ENCODE results near the gene ZNF710.
"Not testable (repeated sequence)": the region's sequence is repeated elsewhere in the genome, so short reads cannot be mapped to it uniquely, and the experiment has no call there.

The ZNF710 gene

DNA sequence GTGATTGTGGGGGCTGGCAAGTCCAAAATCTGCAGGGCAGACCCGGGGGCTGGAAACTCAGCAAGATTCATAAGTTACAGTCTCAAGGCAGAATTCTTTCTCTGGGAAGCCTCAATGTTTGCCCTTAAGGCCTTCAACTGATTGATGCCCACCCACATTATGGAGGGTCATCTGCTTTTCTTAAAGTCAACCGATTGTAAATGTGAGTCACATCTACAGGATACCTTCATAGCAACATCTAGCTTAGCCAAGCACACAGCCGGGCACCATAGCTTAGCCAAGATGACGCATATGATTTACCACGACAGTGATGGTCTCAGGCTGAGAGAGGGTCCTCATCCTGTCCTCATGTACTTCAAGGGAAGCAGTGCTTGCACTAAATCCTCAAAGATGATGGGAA, 57.7 kb downstream of the ZNF710 start:
- no peak for DNase-seq
- TF ChIP-seq POLR2A (IDR thresholded peaks at IDR 0.05; ENCODE audit: low read length) (no peak), GATA1 (IDR thresholded peaks at IDR 0.05; ENCODE audit: low read depth, low read length) (no peak)

DNA sequence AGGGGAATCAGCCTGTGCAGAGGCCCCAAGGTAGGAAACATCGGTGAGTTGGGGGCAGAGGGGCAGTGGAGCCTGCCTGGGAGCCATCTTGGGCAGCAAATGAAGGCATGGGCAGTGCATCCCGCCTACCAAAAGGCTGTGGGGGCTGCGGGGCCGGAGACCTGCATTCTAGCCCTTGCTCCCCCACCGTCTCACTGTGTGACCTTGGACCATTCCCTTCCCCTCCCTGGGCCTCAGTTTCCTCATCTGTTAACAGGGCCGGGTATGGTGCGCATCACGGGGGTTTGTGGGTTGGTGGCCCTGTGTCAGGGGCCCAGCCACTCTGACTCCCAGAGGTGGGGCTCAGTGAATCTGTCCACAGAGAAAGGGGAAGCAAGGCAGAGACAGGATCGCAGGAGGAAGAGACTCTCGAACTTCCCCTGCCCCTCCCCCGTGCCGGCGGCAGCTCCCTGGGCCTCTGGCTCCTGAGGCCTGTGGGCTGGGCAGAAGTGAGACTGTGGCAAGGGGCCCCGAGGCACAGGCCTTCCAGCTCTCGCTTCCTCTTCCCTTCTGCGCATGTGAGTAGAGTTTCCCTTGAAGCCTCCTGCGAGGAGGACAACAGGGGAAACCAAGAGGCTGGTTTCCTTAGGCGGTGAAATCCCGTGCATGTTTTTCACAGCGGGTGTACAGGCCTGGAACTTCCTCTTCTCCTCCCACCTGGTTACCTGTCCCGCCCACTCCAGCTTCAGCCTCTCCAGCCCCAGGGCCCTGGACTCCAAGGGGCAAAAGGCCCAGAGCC, 58.3 kb downstream of the ZNF710 start:
- TF ChIP-seq GATA1 (IDR thresholded peaks at IDR 0.05; ENCODE audit: low read depth, low read length) (no peak), POLR2A (IDR thresholded peaks at IDR 0.05; ENCODE audit: low read length) (no peak)
- peak; percentile 23 to 25 for DNase-seq

DNA sequence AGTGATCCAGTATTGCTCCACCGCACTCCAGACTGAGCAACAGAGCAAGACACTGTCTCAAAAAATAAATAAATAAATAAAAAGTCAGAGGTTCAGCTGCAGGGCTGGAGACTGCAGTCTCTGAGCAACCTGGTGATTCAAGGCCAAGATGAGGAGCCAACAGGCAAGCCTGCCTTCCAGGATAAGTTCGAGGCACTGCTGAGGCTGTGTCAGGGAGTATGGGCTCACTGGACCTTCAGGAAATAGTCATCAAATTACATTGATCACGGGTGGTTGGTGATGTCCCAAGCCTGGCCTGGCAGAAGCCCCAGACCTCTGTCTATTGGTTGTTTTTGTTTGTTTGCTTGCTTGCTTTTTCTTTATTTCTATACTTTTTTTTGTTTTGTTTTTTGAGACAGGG, 59.7 kb downstream of the ZNF710 start:
- no peak for TF ChIP-seq POLR2A (IDR thresholded peaks at IDR 0.05; ENCODE audit: low read length)
- no peak for TF ChIP-seq GATA1 (IDR thresholded peaks at IDR 0.05; ENCODE audit: low read depth, low read length)

DNA sequence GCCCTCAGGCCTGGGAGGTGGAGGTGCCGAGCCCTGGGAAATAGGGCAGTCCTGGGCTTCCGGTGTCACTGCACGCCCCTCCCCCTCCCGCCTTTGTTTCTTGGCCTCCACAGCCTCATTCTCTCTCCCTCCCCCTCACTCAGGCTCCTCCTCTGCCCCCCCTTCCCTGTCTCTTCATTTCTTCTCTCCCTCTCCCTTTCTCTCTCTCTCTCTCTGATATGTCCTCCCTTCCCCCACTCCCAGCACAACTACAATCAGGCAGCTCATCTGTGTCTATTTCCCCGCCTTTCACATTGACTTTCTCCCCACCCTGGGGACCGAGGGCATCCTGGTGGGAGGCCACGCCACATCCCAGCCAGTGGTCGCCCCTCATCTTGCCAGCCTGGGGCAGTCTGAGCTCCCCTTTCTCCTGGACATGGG, 60.9 kb downstream of the ZNF710 start:
- TF ChIP-seq POLR2A (IDR thresholded peaks at IDR 0.05; ENCODE audit: low read length) (no peak), GATA1 (IDR thresholded peaks at IDR 0.05; ENCODE audit: low read depth, low read length) (no peak)
- DNase-seq: peak; percentile 44 to 76

More for the DNA sequence above, 59.7 kb downstream of the ZNF710 start:
- DNase-seq: no peak

DNA sequence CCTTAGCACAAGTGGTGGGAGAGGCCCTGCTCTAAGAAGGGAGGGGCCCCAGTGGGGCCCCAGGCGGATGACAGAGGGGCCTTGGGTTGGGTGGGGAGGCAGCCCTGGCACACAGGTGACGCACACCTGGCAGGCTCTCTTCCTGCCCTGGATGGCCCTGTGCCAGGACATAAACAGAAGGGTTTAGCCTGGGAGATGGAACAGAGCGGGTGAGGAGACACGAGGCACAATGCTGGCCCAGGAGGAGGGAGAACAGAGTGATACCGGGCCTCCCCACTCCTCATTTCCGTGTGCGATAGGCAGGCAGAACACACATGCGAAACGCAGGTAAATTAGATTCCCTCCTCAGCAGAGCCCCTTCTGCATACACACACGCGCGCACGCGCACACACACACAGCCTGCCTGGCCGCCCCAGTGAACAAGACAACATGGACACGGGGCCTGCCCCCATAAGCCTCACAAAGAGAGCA, 61.4 kb downstream of the ZNF710 start:
- TF ChIP-seq GATA1 (IDR thresholded peaks at IDR 0.05; ENCODE audit: low read depth, low read length) (no peak), POLR2A (IDR thresholded peaks at IDR 0.05; ENCODE audit: low read length) (no peak)

DNA sequence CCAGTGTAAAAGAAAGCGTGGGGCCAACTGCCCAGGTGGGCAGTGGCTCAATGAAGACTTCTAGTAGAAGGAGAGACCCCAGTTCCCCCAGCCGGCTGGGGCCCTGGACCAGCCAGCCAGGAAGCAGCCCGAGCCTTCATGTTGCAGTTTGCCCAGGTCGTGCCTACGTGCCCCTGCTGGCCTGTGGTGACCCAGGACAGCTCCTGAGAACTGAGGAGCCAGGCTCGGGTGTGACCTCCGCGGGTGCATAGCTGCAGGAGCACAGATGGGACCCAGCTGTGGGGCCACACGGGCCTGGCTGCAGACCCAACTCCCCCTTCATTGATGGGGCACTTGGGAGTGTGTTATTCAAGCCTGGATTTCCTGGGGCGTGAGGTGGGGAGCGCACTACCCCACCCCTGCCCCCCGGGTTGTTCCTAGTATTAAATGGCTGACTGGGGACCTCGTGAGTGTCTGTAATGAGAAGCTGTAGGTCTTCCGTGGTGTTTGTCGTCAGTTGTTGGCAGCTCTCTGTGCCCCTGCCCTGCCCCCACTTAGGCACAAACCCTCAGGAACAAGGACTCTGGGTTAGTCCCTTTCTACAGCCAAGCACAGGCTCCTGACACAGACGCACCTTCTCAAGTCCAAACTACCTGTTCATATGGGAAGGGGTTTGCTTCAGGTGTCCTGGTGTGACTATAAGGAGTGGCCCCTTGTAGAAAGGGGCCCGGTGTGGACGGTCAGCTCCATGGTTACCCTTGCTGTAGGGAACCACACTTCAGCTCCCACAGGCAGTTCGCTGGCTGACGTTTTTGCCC, 62.0 kb downstream of the ZNF710 start:
- DNase-seq: no peak
- TF ChIP-seq GATA1 (IDR thresholded peaks at IDR 0.05; ENCODE audit: low read depth, low read length): no peak
- no peak for TF ChIP-seq POLR2A (IDR thresholded peaks at IDR 0.05; ENCODE audit: low read length)

More for the DNA sequence above, 61.4 kb downstream of the ZNF710 start:
- DNase-seq: no peak

DNA sequence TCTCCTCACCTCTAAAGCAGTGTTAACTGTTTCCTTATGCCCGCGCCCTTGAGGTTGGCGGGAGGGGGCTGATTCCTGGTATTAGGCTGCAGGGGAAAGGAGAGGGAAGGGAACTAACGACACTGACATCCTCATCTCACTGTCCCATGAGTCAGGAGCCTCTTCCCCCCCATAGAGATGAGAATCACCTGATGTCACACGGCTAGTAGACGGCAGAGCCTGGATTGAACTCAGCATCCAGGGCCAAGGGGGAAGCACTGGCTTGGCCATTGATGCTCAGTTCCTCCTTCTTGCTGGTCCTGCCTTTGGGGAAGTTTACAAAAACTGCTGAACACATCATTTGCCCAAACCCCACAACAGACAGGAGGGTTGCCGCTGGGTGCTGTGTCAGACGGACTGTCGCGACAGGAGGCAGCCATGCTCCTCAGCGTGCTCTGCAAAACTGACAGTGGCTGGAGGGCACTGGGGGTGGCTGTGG, 62.7 kb downstream of the ZNF710 start:
- no peak for DNase-seq
- TF ChIP-seq GATA1 (IDR thresholded peaks at IDR 0.05; ENCODE audit: low read depth, low read length) (no peak), POLR2A (IDR thresholded peaks at IDR 0.05; ENCODE audit: low read length) (no peak)

DNA sequence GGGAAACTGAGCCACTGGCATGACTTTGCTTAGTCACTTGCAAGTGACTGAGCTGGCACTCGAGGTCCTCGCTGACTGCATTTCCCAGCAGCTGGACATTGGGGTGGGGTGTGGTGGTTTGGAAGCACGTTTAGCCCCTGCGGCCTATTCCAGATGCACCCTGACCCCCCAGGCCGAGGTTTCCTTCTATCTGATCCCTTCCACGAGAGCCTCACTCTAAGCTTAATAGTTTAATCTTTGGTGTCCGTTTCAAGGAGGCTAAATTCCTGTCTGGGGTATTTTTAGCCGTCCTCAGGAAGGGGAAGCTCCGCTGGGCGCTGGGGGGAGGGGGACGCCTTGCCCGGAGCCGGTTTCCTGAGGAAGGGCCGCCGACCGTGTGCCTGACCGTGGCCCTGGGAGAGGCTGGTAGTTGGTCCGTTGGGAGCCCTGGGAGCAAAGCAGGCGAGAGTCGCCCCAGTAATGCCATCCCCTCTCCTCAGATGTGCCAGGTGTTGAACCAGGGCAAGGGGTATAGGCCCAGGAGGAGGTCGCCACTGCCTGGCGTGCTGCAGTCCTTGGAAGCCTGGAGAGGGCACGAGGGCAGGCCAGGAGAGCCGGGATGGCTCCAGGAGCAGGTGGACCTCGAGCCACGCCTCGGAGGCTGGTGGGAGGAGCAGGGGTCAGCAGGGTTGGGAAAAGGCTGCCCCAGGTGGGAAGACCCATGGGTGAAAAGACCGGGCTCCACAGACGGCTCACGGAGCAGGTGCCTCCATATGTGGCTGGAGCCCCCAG, 64.0 kb downstream of the ZNF710 start:
- no peak for TF ChIP-seq POLR2A (IDR thresholded peaks at IDR 0.05; ENCODE audit: low read length)
- TF ChIP-seq GATA1 (IDR thresholded peaks at IDR 0.05; ENCODE audit: low read depth, low read length): no peak
- DNase-seq: no peak

DNA sequence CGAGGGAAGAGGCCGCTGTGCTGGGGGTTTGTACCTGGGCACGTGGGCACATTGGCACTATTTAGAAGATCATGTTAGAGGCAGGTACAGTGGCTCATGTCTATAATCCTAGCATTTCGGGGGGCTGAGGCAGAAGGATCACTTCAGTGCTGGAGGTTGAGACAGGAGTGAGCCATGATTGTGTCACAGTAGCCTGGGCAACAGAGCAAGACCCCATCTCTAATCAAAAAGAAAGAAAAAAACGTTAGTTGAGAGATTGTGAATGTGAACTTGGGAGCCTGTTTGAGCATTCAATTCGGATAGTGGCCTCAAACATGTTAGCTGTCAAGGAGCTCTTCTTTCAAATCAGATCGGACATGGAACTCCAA, 64.5 kb downstream of the ZNF710 start:
- DNase-seq: no peak
- TF ChIP-seq POLR2A (IDR thresholded peaks at IDR 0.05; ENCODE audit: low read length) (no peak), GATA1 (IDR thresholded peaks at IDR 0.05; ENCODE audit: low read depth, low read length) (no peak)

DNA sequence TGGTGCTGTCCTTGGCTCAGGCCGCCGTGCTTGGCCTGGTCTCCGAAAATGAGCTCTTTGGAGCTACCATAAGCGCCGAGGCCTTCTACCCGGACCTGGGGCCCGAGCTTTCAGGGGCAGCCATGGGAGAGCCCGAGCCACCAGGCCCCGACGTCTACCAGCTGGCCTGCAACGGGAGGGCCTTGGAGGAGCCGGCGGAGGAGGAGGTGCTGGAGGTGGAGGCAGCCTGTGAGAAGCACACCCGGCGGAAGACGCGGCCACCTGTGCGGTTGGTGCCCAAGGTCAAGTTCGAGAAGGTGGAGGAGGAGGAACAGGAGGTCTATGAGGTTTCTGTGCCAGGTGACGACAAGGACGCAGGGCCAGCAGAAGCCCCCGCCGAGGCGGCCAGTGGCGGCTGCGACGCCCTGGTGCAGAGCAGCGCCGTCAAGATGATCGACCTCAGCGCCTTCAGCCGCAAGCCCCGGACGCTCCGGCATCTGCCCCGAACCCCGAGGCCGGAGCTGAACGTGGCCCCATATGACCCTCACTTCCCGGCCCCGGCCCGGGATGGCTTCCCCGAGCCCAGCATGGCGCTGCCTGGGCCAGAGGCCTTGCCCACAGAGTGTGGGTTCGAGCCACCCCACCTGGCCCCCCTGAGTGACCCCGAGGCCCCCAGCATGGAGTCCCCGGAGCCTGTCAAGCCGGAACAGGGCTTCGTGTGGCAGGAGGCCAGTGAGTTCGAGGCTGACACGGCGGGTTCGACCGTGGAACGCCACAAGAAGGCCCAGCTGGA, 66.2 kb downstream of the ZNF710 start:
- DNase-seq: no peak
- TF ChIP-seq POLR2A (IDR thresholded peaks at IDR 0.05; ENCODE audit: low read length): no peak
- no peak for TF ChIP-seq GATA1 (IDR thresholded peaks at IDR 0.05; ENCODE audit: low read depth, low read length)

DNA sequence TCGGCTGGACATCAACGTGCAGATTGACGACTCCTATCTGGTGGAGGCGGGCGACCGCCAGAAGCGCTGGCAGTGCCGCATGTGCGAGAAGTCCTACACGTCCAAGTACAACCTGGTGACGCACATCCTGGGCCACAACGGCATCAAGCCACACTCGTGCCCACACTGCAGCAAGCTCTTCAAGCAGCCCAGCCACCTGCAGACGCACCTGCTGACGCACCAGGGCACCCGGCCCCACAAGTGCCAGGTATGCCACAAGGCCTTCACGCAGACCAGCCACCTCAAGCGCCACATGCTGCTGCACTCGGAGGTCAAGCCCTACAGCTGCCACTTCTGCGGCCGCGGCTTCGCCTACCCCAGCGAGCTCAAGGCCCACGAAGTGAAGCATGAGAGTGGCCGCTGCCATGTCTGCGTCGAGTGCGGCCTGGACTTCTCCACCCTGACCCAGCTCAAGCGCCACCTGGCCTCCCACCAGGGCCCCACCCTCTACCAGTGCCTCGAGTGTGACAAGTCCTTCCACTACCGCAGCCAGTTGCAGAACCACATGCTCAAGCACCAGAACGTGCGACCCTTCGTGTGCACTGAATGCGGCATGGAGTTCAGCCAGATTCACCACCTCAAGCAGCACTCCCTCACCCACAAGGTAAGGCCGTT, 67.0 kb downstream of the ZNF710 start:
- DNase-seq: no peak
- TF ChIP-seq POLR2A (IDR thresholded peaks at IDR 0.05; ENCODE audit: low read length) (no peak), GATA1 (IDR thresholded peaks at IDR 0.05; ENCODE audit: low read depth, low read length) (no peak)

DNA sequence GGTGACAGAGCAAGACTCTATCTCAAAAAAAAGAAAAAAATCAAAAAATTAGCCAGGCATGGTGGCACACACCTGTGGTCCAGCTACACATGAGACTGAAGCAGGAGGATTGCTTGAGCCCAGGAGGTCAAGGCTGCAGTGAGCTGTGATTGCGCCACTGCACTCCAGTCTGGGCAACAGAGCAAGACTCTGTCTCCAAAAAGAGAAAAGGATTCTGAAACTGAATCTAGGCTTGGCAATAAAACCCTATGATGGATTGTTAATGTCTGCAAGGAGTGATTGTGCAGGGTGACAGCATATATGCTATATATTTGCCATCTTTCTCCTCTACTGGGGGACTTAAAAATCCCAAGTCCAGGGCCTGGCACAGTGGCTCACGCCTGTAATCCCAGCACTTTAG, 69.5 kb downstream of the ZNF710 start:
- not testable (repeated sequence) for DNase-seq

All from erythroblast (primary cell).